ENCODE results near the gene PMF1.

DNA sequence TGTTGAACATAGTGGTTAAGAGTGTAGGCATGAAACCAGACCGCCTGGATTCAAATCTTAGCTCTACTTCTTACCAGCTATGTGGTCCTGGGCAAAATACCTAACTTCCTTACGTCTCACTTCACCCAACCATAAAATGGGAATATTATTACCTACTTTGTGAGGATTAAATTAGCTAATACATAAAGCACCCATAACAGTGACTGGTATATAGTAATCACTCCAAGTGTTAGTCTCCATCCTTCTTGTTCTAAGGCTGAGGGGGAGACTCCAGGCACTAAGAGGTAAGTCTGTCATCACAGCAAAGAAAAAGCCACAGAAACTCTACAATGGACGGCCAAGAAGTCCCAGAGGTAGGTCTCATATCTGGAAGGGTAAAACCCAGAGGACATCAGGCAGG, 67.0 kb downstream of the PMF1 start:
- no peak for TF ChIP-seq CTCF (IDR thresholded peaks at IDR 0.05)
- TF ChIP-seq POLR2A (IDR thresholded peaks at IDR 0.05) = no peak
